GM21360 (cell line): ENCODE results near the gene NCAM1.

Experiments used
- ATAC-seq: cut with Tn5 transposase; IDR thresholded peaks from one replicate; pipeline ENCODE4 v1.9.1; 2021; ENCODE audit warnings: mild to moderate bottlenecking, moderate library complexity; ENCODE audit not compliant: unreplicated experiment

Gene NCAM1

DNA sequence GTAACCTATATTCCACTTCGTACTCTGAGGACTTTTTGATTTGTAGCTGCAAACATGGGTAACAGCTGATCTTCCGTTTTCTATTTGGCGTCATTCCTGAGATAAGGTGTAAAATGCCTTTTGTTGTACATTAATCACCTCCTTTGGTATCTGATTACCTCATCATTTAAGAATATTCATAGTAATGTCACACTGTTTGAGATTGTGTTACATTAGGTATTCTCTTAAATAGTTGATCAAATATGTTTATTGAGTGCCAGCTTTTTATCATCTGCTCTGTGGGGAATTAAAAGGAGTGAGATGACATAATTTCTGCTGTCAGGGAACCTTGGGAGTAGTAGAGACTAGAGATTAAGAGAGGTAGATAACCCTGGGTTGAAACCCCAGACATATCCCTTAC is 5.9 kb downstream of the NCAM1 start:
- no peak for ATAC-seq

DNA sequence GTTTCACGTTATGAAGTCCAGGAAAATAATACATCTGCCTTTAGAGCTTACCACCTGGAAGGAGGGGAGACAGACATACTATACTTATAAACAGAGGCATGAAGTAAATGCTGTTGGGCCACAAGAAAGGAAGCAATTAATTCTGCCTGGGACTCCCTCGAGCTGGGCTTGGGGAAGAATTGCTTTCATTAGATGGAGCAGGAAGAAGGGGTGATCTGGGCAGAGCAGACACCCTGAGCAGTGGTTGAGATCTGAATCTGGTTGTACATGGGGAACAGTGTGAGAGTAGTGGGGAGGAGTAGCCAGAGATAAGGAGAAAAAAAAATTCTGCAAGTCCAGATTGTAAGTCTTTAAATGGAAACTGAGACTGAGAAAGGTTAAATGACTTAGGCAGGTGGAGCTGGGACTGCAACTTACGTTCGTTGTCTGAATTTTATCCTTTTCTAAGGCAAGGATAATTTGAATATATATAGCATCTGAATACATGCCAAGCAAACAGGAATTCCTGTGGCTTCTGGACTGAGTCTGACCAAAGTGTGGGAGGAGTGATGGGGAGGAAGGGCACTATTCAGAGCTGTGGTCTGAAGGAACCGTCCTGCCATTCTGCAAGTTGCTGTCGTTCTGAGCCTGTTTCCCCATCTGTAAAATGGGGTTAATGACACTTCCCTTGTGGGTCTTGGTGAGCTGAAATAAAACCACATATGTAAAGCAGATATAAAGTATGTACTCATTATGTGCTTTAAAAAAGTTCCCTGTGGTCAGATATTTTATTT is 7.9 kb downstream of the NCAM1 start:
- ATAC-seq, result no peak

DNA sequence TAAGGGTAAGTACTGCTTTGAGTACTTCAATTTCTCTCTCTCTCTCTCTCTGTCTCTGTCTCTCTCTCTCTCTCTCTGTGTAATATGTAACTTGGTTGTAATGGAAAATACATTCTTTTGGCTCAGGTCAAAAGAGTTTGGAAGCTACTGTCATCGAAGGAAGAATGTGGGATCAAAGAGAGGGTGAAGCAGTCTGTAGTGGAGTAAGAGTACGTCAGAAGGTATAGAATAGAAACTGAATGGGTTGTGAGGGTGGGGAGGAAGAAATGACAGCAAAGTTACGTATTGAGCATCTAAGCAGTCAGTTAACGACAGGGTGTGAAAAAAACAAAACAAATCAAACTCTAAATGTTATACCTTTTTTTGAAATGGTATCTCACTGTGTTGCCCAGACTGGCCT is 10.0 kb downstream of the NCAM1 start:
- ATAC-seq, result no peak

DNA sequence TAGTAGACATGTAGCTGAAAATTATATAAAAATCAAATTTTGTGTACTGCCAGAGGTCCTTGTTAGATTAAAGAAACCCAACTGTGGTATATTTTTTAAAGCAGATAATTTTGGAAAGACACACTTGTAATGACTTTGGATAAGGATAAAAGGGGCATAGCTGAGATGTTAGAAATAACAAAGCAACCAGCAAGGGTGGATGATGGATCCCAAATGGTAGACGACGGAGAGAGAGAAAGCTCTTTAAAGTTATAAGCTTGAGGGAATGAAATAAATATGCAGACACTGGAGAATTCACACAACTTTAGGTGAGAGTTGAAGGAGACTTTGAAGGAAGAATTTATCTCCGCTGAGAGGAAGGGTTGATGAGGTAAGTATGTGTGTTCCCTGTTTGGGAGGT is 10.6 kb downstream of the NCAM1 start:
- ATAC-seq, result no peak

DNA sequence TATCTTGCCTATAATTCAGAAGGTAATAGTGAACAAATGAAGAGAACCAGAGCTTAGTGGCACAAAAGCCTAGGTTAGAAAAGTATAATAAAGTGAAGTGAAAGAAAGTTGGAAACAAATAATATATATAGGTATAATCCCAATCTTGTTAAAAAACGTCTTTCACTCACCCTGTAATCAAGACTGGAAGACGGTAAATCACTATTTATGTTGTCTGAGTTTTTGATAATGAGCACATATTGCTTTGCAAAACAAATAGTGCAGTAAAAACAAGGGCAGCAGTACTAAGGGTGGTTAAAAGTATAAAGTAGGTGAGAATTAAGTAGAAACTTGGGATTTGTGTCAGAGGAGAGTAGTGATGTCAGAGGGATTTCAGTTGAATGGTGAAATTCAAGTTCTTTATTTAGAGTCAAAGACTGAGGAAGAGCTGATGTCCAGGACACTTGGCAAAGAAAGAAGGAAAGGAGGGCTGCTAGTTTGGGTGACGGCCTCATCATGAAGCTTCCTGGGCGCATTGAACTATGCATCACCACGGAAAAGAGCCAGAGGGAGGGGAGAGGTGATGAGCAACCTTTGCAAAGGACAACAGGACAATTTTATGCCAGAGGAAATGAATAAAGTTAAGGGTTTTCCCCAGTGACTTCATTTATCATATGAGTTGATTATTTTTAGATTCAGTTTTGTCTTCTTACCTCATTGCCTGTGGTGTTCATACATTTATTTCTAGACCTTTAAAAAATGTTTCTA is 11.4 kb downstream of the NCAM1 start:
- no peak for ATAC-seq

DNA sequence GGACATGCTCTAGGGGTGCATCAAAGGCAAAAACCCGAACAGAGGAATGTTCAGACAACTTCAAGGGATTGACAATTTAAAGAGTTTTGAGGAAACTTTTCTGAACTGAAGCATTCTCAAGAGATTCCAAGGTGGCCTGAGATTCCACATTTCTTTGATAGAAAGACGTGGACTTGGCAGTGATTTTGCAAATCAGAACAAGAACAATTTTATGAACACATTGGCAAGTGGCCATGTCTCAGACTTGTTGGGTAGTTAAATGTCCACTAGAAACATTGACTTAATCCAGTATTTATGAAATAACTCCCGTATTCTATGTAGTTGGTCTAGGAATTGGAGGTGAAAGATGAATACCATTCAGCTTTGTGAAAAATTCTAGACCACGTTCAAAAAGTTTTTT is 13.8 kb downstream of the NCAM1 start:
- no peak for ATAC-seq

DNA sequence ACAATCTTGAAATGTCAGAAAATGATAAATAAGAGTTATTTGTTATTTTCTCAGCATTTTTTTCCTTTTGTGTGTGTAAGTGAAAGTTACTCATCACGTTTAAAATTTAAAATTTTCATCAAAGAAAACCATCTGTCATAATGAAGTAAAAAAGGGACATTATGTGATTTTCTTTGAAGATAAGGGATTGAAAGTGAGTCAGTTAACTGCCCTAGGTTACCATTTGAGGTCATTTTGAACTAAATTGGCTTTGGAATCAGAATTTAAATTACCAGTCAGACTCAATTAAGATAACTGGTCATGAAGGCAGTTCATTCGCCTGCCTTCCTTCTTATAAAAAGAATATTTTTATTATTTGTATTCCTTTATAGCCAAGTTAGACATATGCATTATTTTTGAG is 14.3 kb downstream of the NCAM1 start:
- ATAC-seq, result no peak

DNA sequence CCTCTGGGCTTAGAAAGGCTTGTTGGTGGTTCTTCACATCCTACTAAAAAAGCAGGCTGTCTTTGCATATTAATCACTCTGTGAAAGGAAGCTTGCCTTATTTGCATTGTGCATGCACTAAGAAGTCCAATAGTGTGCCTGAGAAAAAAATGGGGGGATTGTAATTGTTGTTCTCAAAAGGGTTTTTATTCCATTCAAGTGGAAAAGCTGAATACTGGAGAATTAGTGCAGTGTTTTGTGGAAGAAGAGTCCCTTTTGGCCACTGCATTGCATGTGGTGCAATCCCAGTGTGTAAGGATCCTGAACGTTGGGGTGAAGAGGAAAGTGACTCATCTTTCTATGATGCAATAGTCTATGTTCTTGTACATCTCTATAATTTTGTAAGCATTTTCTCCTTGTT is 16.5 kb downstream of the NCAM1 start:
- no peak for ATAC-seq

DNA sequence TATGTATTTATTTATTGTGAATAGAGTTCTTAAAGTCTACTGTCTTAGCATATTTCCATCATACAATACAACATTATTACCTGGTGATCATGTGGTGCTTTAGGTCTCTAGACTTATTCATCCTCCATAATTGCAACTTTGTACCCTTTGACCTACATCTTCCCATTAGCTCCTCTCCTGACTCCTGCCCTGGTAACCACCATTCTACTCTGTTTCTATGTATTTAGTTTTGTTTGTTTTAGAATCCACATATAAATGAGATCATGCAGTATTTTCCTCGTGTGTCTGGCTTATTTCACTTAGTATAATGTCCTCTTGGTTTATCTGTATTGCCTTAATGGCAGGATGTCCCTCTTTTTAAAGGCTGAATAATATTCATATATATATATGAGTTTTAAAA is 22.7 kb downstream of the NCAM1 start:
- no peak for ATAC-seq

DNA sequence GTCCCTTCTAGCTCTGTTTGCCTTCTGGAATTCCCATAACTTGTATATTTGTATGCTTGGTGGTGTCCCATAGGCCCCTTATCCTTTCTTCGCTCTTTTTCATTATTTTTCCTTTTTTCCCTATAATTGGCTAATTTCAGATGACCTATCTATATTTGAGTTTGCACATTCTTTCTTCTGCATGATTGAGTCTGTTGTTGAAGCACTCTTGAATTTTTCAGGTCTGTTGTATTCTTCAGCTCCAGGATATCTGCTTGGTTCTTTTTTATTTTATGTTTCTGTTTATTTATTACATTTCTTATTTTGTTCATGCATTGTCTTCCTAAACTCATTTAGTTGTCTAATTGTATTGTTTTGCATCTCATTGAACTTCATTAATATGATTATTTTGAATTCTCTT is 28.0 kb downstream of the NCAM1 start:
- ATAC-seq, result no peak

DNA sequence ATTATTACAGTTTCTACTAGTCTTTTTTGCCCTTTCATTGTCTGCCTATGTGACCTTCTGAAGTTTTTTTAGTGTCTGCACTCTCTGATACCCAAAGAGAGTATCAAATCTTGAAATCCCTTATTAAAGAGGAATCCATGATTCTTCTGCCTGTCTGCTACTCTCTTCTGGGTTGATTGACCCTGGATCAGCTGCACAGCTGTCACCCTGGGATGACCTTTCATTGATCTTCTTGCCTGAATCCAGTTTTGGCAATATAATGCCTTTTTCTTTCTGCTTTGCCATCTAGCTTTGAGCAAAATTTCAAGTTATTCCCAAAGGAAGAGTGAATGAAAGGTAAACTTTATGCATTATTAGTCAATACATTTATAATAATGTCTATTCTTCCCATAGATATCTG is 32.6 kb downstream of the NCAM1 start:
- ATAC-seq, result no peak

DNA sequence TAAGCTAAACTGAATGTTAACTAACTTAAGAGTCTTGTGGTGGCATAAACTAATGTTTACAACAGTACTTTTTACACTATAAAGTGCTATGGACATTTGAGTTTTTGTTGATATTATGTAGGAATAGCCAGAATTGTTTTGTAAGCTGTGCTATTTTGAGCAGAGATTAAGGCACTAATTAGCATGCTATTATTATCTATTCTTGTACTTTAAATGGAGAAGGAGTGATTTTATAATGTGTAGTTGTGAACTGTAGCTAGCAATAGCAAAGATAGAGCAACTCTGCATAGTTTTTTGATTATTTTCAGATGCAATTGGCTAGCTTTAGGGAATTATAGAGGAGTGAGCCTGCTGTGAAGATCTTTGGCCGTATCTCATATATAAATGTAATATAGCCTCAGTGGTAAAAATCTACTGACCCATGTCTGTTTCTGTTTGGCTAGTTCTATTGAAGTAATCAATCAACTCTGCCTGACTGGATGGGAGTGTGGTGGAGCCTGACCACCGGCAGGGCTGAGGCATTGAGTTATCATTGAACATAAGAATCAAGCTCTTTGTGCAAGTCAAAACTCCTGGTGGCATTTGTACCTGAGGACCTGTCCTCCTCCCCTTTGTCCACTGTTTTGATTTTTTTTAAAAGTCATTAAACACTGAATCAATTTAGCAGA is 34.3 kb downstream of the NCAM1 start:
- no peak for ATAC-seq

DNA sequence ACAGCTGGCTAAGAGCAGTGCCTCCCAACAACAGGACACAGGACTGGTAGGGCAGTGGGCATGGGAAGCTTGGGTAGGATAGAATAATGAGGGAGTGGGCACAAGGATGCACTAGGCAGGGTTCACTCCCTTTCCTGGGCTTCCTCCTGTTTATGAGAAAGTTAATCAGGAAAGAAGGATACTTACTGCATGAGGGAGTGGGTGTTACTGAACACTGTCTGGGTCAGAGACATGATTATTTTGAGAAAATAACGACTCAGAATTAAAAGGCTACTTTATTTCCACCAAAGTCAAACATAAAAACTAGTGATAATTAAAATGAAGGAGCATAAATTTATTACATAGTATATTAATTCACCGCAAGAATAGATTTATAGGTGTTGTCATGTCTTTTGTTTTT is 35.8 kb downstream of the NCAM1 start:
- no peak for ATAC-seq

DNA sequence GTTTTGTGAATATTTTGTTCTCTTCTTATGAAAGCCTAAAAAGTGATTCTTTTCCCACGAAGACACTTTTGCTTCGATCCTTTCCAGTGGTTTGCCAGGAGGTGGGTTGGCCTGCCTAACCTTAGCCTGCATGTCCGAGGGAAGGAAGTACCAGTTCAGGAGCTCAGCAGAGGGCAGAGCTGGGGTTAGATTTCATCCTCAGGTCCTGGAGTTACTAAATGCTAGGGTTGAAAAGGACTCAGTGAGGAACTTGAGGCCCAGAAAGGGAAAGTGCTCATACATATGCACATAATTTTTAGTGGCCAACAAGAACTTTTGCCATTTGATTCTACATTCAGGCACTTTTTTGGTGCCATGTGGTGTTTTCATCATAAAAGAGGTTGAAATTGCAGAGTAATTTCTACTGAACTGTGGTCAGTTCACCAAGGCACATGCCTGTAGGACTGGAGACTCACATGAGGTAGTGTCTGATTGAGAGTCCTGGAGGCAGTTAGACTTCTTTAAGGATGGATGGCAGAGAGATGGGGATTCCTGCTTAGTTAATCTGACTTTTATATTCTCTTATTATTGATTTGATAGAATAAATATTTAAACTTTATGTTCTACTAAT is 36.7 kb downstream of the NCAM1 start:
- no peak for ATAC-seq

DNA sequence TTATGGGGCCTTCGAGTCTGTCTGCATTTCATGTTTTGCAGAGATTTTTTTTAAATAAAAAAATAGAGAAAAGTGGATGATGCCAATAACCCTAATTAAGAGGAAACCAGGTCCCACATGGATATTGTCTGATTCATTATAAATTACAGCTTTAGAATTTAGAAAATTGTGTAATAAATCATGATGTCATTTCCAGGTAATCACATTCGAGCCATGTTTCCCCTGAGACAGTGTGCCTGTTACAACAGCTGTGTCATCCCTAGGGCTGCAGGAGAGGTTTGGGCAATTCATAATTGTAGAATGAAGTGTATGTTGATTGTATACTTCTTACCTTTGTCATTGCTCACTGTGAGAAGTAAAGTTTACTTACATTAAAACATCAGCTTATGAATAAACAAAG is 38.3 kb downstream of the NCAM1 start:
- ATAC-seq, result no peak

DNA sequence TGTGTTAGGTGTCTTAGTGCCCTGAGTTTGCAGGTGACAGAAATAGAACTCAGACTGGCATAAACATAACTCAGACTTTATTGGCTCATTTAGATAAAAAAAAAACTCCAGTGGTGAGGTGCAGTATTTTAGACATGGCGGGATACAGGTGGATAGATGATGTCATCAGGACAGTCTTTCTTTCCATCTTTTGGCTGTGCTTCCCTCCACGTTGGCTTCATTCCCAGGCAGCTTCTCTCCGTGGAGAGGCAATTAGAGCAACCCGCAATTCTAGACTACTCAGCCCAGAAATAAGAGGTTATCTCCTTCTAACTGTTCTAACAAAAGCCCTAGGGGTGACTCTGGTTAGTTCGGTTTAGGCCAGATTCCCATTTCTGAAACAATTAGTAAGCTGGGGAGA is 40.5 kb downstream of the NCAM1 start:
- ATAC-seq, result no peak

DNA sequence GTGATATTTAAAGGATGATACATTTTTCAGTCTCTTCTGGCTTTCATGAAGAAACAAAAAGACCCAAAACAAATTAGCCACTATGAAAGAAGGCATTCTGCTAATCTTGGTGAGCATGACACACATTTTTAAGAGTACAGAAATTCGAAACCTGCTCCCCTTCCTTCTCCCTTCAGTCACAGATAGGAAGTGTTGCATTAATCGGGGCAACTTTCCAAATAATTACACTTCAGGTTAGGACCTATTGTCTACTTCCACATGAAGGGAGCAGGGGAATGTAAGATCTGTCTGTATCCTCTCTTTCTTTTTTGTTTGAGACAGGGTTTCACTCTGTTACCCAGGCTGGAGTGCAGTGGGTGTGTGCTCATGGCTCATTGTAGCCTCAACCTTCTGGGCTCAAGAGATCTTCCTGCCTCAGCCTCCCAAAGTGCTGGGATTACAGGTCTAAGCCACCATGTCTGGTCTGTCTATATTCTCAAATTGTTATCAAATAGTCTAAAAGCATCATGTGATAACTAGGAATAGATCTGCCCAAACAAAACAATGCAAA is 45.8 kb downstream of the NCAM1 start:
- no peak for ATAC-seq

DNA sequence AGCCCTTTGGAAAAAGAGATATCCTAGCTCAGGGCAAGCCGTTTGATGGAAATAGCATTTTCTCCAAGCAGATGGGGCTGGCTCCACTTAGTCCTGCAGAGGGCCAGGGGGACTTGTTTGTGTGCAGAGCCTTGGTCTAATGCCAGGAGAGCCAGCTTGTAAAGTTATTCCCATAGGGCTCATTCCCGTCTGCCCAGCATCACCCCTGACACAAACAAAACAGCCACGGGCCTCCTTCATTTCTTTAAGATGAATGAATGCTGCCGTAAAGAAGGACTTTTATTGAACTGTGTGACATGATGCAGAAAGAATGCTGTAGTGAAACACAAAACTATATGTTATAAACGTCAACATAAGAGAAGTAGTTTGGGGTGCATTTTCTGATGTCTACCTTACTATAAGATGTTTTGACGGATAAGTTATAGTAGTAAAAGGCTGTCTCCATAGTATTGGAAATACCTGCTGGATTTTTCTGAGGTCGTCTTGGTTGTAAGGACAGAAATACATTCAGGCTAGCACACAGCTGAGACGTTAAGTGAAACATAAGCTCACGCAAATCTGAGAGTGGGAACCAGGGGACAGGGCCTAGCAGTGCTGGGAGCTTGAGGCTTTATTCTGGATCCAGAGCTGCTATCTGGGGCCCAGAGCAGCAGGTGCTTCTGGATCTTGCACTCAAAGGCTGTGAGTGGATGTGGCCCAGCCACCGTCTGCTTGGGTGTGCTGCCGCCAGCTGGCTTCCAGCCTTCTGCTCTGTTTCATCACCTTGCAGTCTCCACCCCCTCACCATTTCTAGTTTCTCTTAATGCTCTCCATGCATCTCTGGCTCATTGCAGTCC is 53.3 kb downstream of the NCAM1 start:
- no peak for ATAC-seq

DNA sequence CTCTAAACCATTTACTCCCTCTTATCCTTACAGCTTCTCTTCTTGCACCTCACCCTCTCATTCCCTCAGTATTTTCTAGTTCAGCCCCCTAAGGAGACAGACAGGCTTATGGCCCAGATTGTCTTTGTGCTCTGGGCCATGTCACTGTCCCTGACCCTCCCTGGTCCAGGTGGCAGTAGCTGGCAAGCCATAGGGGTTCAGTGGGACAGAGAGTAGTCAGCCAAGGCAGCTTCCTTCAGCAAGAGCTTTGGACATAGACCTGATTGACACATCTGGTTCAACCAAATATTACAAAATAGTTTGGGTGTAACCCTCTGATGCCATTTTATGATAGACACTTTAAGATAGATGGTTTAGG is 53.9 kb downstream of the NCAM1 start:
- ATAC-seq, result no peak

DNA sequence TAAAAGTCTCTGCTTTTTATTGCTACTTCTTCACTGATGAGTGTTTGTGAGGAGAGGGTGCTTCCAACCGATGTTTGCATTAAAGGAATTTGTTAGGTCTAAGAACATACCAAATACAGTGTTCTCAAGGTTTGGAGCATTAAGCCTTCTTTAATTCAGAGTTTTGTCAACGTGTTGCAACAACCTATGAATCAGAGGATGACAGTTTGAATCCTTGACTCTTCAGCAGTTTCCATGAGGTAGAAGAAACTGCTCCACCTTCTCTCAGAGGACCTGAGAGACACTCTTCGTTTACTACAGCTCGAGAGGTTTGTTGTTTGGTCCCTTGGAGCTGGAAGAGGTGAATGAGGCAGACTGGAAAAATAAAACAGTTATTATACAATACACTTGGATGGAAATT is 55.7 kb downstream of the NCAM1 start:
- ATAC-seq, result no peak

DNA sequence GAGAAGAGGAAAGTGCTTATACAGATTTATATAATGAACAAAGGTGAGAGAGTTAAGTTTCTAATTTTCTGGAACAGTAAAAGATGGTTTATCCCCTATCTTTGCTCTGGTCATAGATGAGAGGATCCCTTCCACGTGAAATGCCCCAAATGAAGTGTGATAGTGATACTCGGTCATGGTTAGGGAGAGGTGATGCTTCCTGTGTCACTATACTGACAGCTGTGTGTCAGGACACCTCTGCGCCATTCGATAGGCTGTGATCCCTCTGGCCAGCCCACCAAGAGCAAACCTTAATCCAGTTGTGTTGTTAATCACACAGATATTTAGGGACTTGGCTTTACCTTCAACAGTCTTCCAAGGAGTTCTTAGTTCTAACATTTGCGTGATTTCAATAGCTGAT is 57.7 kb downstream of the NCAM1 start:
- ATAC-seq, result no peak
